H1 (cell line): ENCODE results near the gene GHRHR. TPM values are rescaled to one million over a fixed set of nuclear protein-coding genes. Genes with fewer than 3 reads are reported as not detected.
A peak's percentile ranks its signal among the peaks of the same experiment; 100 is the strongest.

Source experiments
- CTCF ChIA-PET: fragments of 300-600 bp; sonication (Branson Sonifier 250); formaldehyde crosslinking; loops from one replicate; lab custom pipeline; 2021; ENCODE audit not compliant: partially characterized antibody; lab: Charles Lee
- POLR2A ChIA-PET: fragments of 300-600 bp; sonication (Branson Sonifier 250); formaldehyde crosslinking; loops from one replicate; lab custom pipeline; 2021; ENCODE audit warnings: inconsistent platforms; ENCODE audit not compliant: partially characterized antibody; lab: Charles Lee
- DNase-seq, 2 experiments: peaks; one replicate each; pipeline versions ENCODE4 v3.0.0 to v3.0.0-alpha.2; 2010 to 2022; ENCODE audit warnings: low spot score in 2 of 2, low read depth in 1 of 2, mixed read lengths in 1 of 2
- FAIRE-seq: peaks from 2 replicates; lab custom pipeline; 2011; peaks lifted over from hg19 to GRCh38; lab: Jason Lieb, UNC
- H2AFZ ChIP-seq: 2 replicates; pipeline ENCODE4 v1.8.1; 2012; ENCODE audit warnings: low read length, inconsistent platforms
- H2AK5ac ChIP-seq: 2 replicates; pipeline ENCODE4 v1.6.1; 2013; ENCODE audit warnings: low read depth, low read length
- H2BK120ac ChIP-seq: replicated peaks from 2 replicates; pipeline ENCODE3; 2013; ENCODE audit warnings: low read depth, low read length, inconsistent platforms
- H2BK12ac ChIP-seq: 2 replicates; pipeline ENCODE4 v1.6.1; 2013; ENCODE audit warnings: low read depth, low read length
- H2BK15ac ChIP-seq: 2 replicates; pipeline ENCODE4 v1.6.1; 2013; ENCODE audit warnings: low read length
- H2BK20ac ChIP-seq: 2 replicates; pipeline ENCODE4 v1.6.1; 2013; ENCODE audit warnings: low read length
- H2BK5ac ChIP-seq: 2 replicates; pipeline ENCODE4 v1.6.1; 2013; ENCODE audit warnings: low read depth, low read length
- H3K14ac ChIP-seq: 2 replicates; pipeline ENCODE4 v1.6.1; 2013; ENCODE audit warnings: inconsistent platforms; ENCODE audit not compliant: insufficient read length
- H3K18ac ChIP-seq: 2 replicates; pipeline ENCODE4 v1.6.1; 2013; ENCODE audit warnings: low read length; ENCODE audit errors: extremely low read depth
- H3K23ac ChIP-seq: 2 replicates; pipeline ENCODE4 v1.6.1; 2013; ENCODE audit warnings: inconsistent platforms; ENCODE audit not compliant: insufficient read length
- H3K23me2 ChIP-seq: 2 replicates; pipeline ENCODE4 v1.6.1; 2013; ENCODE audit warnings: low read depth, low read length
- H3K27ac ChIP-seq: 2 replicates; pipeline ENCODE4 v1.6.1; 2011; ENCODE audit warnings: low read depth, low read length, inconsistent platforms
- H3K27me3 ChIP-seq, 4 experiments: replicated peaks in 1 of 4; 1 replicate in 1 of 4; 2 replicates in 3 of 4; pipeline versions ENCODE4 v1.6.1 to v1.8.1; 2011 to 2013; ENCODE audit warnings: low read length in 3 of 4, mild to moderate bottlenecking in 3 of 4, inconsistent platforms in 2 of 4, mixed read lengths in 2 of 4, moderate library complexity in 1 of 4; ENCODE audit not compliant: control insufficient read depth in 3 of 4, insufficient read depth in 3 of 4; ENCODE audit errors: extremely low read depth in 1 of 4
- H3K36me3 ChIP-seq, 4 experiments: 2 replicates each; pipeline versions ENCODE4 v1.6.1 to v1.8.1; 2011 to 2013; ENCODE audit warnings: mild to moderate bottlenecking in 4 of 4, low read length in 3 of 4, moderate library complexity in 2 of 4, control low read depth in 1 of 4, inconsistent platforms in 1 of 4; ENCODE audit not compliant: insufficient read depth in 4 of 4, control insufficient read depth in 2 of 4
- H3K4ac ChIP-seq: replicated peaks from 2 replicates; pipeline ENCODE3; 2013; ENCODE audit warnings: low read length, low read depth, mixed read lengths, inconsistent platforms; ENCODE audit not compliant: insufficient read length
- H3K4me1 ChIP-seq, 4 experiments: replicated peaks in 1 of 4; 1 replicate in 1 of 4; 2 replicates in 3 of 4; pipeline versions ENCODE4 v1.6.1 to v1.8.1; 2011 to 2013; ENCODE audit warnings: low read length in 3 of 4, inconsistent platforms in 2 of 4, mixed read lengths in 1 of 4; ENCODE audit not compliant: insufficient read depth in 4 of 4, control insufficient read depth in 3 of 4
- H3K4me2 ChIP-seq, 2 experiments: 2 replicates each; pipeline versions ENCODE4 v1.6.1 to v1.8.1; 2011 to 2013; ENCODE audit warnings: low read depth in 2 of 2, low read length in 2 of 2, control low read depth in 1 of 2, inconsistent platforms in 1 of 2, mild to moderate bottlenecking in 1 of 2; ENCODE audit not compliant: insufficient read depth in 1 of 2
- H3K4me3 ChIP-seq, 4 experiments: fragments of 200-600, 300-600 bp in 1 of 4; sonication (generic), shearing (Covaris generic), sonication (Bioruptor Twin) in 1 of 4; 2 replicates each; pipeline versions ENCODE4 v1.5.1 to v1.8.1; 2011 to 2016; ENCODE audit warnings: low read length in 4 of 4, low read depth in 3 of 4, control low read depth in 2 of 4, inconsistent platforms in 2 of 4, mild to moderate bottlenecking in 2 of 4, mixed read lengths in 1 of 4, moderate library complexity in 1 of 4; ENCODE audit not compliant: insufficient read depth in 2 of 4; ENCODE audit errors: extremely low read depth in 1 of 4
- H3K56ac ChIP-seq: replicated peaks from 2 replicates; pipeline ENCODE3; 2013; ENCODE audit warnings: low read depth, mild to moderate bottlenecking, mixed read lengths, low read length, inconsistent platforms; ENCODE audit not compliant: insufficient read length
- H3K79me1 ChIP-seq: 2 replicates; pipeline ENCODE4 v1.6.1; 2013; ENCODE audit warnings: low read depth, low read length, control low read depth
- H3K79me2 ChIP-seq, 2 experiments: 2 replicates each; pipeline versions ENCODE4 v1.6.1 to v1.8.1; 2012 to 2013; ENCODE audit warnings: low read length in 2 of 2, mild to moderate bottlenecking in 2 of 2, inconsistent platforms in 1 of 2; ENCODE audit not compliant: insufficient read depth in 2 of 2, control insufficient read depth in 1 of 2
- H3K9ac ChIP-seq, 4 experiments: replicated peaks in 1 of 4; 1 replicate in 1 of 4; 2 replicates in 3 of 4; pipeline versions ENCODE4 v1.6.1 to v1.8.1; 2011 to 2013; ENCODE audit warnings: low read depth in 3 of 4, low read length in 3 of 4, control low read depth in 2 of 4, mild to moderate bottlenecking in 2 of 4, moderate library complexity in 2 of 4, inconsistent platforms in 1 of 4; ENCODE audit errors: extremely low read depth in 1 of 4
- H3K9me3 ChIP-seq, 2 experiments: 2 replicates each; pipeline versions ENCODE4 v1.6.1 to v1.8.1; 2012 to 2013; ENCODE audit warnings: mild to moderate bottlenecking in 2 of 2, moderate library complexity in 2 of 2, control low read depth in 1 of 2, inconsistent platforms in 1 of 2, low read depth in 1 of 2, low read length in 1 of 2, mixed read lengths in 1 of 2; ENCODE audit not compliant: insufficient read depth in 2 of 2
- H4K20me1 ChIP-seq, 2 experiments: replicated peaks in 1 of 2; 2 replicates each; pipeline versions ENCODE3 to v1.8.1; 2011 to 2013; ENCODE audit warnings: inconsistent platforms in 2 of 2, low read length in 2 of 2, mild to moderate bottlenecking in 1 of 2; ENCODE audit not compliant: insufficient read depth in 2 of 2, control insufficient read depth in 1 of 2
- H4K5ac ChIP-seq: 2 replicates; pipeline ENCODE4 v1.6.1; 2013; ENCODE audit warnings: low read length, low read depth, mixed read lengths, inconsistent platforms; ENCODE audit not compliant: insufficient read length
- H4K8ac ChIP-seq: 2 replicates; pipeline ENCODE4 v1.8.0; 2013; ENCODE audit warnings: mild to moderate bottlenecking, moderate library complexity, low read length, inconsistent platforms; ENCODE audit not compliant: insufficient read depth; ENCODE audit errors: extremely low read depth
- H4K91ac ChIP-seq: replicated peaks from 2 replicates; pipeline ENCODE3; 2013; ENCODE audit warnings: low read length, mixed read lengths, inconsistent platforms; ENCODE audit not compliant: insufficient read length
- BRCA1 ChIP-seq: IDR thresholded peaks from 2 replicates; pipeline ENCODE4 v1.6.1; 2012; ENCODE audit warnings: low read depth, low read length, improper control_type of control experiment
- EP300 ChIP-seq, 2 experiments: IDR thresholded peaks; 1 replicate in 1 of 2; 2 replicates in 1 of 2; pipeline ENCODE4 v1.6.1; 2011 to 2012; ENCODE audit warnings: low read depth in 2 of 2, low read length in 2 of 2, mild to moderate bottlenecking in 2 of 2, borderline replicate concordance in 1 of 2, inconsistent platforms in 1 of 2, moderate library complexity in 1 of 2
- FOSL1 ChIP-seq: IDR thresholded peaks from 2 replicates; pipeline ENCODE4 v1.6.1; 2011; ENCODE audit warnings: mild to moderate bottlenecking, low read depth, low read length, moderate library complexity; ENCODE audit not compliant: insufficient read depth
- HDAC6 ChIP-seq: IDR thresholded peaks from one replicate; pipeline ENCODE4 v1.7.1; 2012; ENCODE audit warnings: low read depth, mild to moderate bottlenecking, inconsistent platforms, low read length, moderate library complexity
- NANOG ChIP-seq: IDR thresholded peaks from 2 replicates; pipeline ENCODE4 v1.6.1; 2011; ENCODE audit warnings: low read length, low read depth, mild to moderate bottlenecking, inconsistent platforms; ENCODE audit not compliant: insufficient read depth, poor library complexity, severe bottlenecking
- NRF1 ChIP-seq: IDR thresholded peaks from 2 replicates; pipeline ENCODE4 v1.6.1; 2011; ENCODE audit warnings: mild to moderate bottlenecking, low read depth, low read length, improper control_type of control experiment
- PHF8 ChIP-seq: fragments of 200-600 bp; sonication (generic); conservative IDR thresholded peaks from 2 replicates; pipeline ENCODE4 v1.7.1; 2012; ENCODE audit warnings: low read depth, mild to moderate bottlenecking, inconsistent platforms, low read length, moderate library complexity
- POLR2A ChIP-seq, 2 experiments: IDR thresholded peaks; 1 replicate in 1 of 2; 2 replicates in 1 of 2; pipeline ENCODE4 v1.6.1; 2011; ENCODE audit warnings: low read depth in 2 of 2, low read length in 2 of 2, mild to moderate bottlenecking in 2 of 2; ENCODE audit errors: control extremely low read depth in 1 of 2
- POLR2AphosphoS5 ChIP-seq: IDR thresholded peaks from 2 replicates; pipeline ENCODE4 v1.6.1; 2011; ENCODE audit warnings: low read depth, low read length
- RNF2 ChIP-seq: fragments of 200-900, 300-1000 bp; sonication (generic); IDR thresholded peaks from 2 replicates; pipeline ENCODE4 v1.7.1; 2016; ENCODE audit warnings: borderline replicate concordance, low read depth, mild to moderate bottlenecking, antibody characterized with exemption, low read length; ENCODE audit not compliant: poor library complexity, severe bottlenecking; ENCODE audit errors: missing control alignments
- SIRT6 ChIP-seq: IDR thresholded peaks from one replicate; pipeline ENCODE4 v1.7.1; 2012; ENCODE audit warnings: low read length, inconsistent platforms
- WGBS, 2 experiments: shearing (Covaris generic) in 1 of 2; methylation state at CpG; one replicate each; pipeline versions ENCODE4 v1.1.6 to v1.1.7; 2013 to 2015; ENCODE audit warnings: low lambda C conversion rate in 2 of 2, mixed read lengths in 2 of 2, inconsistent platforms in 1 of 2, low coverage in 1 of 2, missing lambda C conversion rate in 1 of 2; ENCODE audit not compliant: insufficient replicate concordance in 2 of 2, insufficient coverage in 1 of 2, insufficient read length in 1 of 2; ENCODE audit errors: extremely low coverage in 1 of 2, missing lambda C conversion rate in 1 of 2; 5-methylcytosine and 5-hydroxymethylcytosine counted together
- polyA plus RNA-seq, 7 experiments: library from polyadenylated mRNA; depleted of rRNA in 3 of 7; stranded (reverse) in 5 of 7; unstranded in 2 of 7; fragments of >200 nt in 5 of 7; fragments of 200-250 nt in 2 of 7; gene quantifications; 1 replicate in 5 of 7; 2 replicates in 1 of 7; 4 replicates in 1 of 7; pipeline versions ENCODE4 v1.2.1 to v1.2.3, GENCODE V29; 2011 to 2013; ENCODE audit warnings: missing spikeins in 2 of 7, mixed read lengths in 2 of 7
- total RNA-seq: library from RNA; stranded (reverse); fragmentation: NEBNext Ultra II Directional; extraction: Animal tissue kit (Norgen Biotek cat#: 25700); gene quantifications from 2 replicates; pipeline ENCODE4 v1.2.1, GENCODE V29; 2021
- TF ChIP-seq, protein P1 (sequence below): IDR thresholded peaks from 2 replicates; pipeline ENCODE4 v1.6.1; 2011; ENCODE audit warnings: low read depth, mild to moderate bottlenecking, low read length; ENCODE audit not compliant: insufficient read depth

Gene GHRHR
- total and polyA plus RNA-seq, 2 of the 8 experiments (the other 6 are each of a cell fraction or from before 2014, with no cell fraction given) = 0.60 to 6.5 TPM

DNA sequence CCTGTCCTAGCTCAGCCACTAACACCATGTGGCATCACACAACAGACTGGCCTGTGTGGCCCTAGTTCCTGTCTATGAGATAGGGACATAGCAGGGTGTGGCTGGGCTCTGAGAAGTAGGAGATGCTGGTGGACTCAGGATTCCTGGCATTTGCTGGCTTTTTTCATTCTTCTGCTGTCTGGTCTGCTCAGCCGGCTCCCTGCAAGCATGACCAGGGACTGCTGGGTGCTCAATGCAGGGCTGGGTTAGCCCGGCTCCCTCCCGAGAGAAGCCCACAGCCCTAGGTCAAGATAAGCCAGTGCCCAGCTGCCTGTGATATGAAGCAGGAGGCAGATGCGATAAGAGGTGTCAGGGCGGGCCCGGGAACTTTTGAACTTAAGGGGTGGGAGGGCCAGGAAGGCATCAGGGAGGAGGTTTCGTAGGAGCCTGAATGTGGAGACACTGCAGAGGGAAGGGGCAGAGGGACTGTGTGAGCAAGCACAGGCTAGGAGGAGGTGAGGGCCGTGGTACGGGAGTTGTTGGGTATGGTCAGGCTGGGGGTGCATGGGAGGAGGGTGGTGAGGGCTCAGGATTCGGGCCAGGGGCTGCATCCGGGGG lies 48.6 kb upstream of the GHRHR start:
- Histone ChIP-seq H3K79me2 (no peaks in the 10 kb centered on the region), H3K14ac (no peak overlapping the region), H3K4me2 (no peak overlapping the region), H2BK20ac (no peak overlapping the region), H2BK12ac (0 out of 2 replicates have a peak overlapping the region, but pooled peaks have one; percentile 17), H4K20me1 (peaks cover 0 to 2% of the 10 kb centered on the region in 2 experiments), H3K9ac (no peak overlapping the region), H3K27ac (no peak overlapping the region), H3K4me1 (peaks cover 0 to 13% (median 4%) of the 10 kb centered on the region in 4 experiments; a peak in 4 of 7 replicates), H4K8ac (no peak overlapping the region), H3K79me1 (no peaks in the 10 kb centered on the region), H3K23ac (no peak overlapping the region), H4K91ac (no peak overlapping the region), H3K27me3 (no peaks in the 10 kb centered on the region), H3K56ac (no peak overlapping the region), H4K5ac (no peak overlapping the region), H2AFZ (no peak overlapping the region), H3K18ac (no peak overlapping the region; the same call in 1 of the 2 replicates), H3K4me3 (no peak overlapping the region), H3K36me3 (no peaks in the 10 kb centered on the region), H3K9me3 (no peaks in the 10 kb centered on the region), H2BK120ac (no peak overlapping the region), H2BK5ac (no peak overlapping the region), H2AK5ac (no peak overlapping the region), H2BK15ac (no peak overlapping the region), H3K4ac (no peak overlapping the region), H3K23me2 (no peaks in the 10 kb centered on the region; the same call in 1 of the 2 replicates)
- ChIA-PET POLR2A (no interaction called here), CTCF (interaction anchor here (1.5 to 7.4 kb wide), 2 partner anchors 21 to 113 kb away, joined by 4 to 55 read pairs; no protein-coding TSS in a partner anchor)
- no peak for FAIRE-seq
- 89% methylated on average over 11 of the region's 11 CpGs; no CpG with 5 or more reads in 1 of the 2 experiments for WGBS, 2 experiments
- DNase-seq = no peak
- TF ChIP-seq PHF8 (no peak), EP300 (IDR thresholded peaks at IDR 0.05; ENCODE audit: borderline replicate concordance in 1 of 2, low read depth in 2 of 2, low read length in 2 of 2) (no peak), SIRT6 (no peak), HDAC6 (no peak), RNF2 (no peak), NRF1 (no peak), FOSL1 (no peak), POLR2AphosphoS5 (no peak), POLR2A (IDR thresholded peaks at IDR 0.05; ENCODE audit: control extremely low read depth in 1 of 2, low read depth in 2 of 2, low read length in 2 of 2) (no peak), NANOG (no peak), BRCA1 (no peak)
- TF ChIP-seq, protein P1, sequence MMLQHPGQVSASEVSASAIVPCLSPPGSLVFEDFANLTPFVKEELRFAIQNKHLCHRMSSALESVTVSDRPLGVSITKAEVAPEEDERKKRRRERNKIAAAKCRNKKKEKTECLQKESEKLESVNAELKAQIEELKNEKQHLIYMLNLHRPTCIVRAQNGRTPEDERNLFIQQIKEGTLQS = no peak
